Caco-2 (cell line): ENCODE data around the gene CCDC88A. TPM values are rescaled to one million over a fixed set of nuclear protein-coding genes. Genes with fewer than 3 reads are reported as not detected.

Experiments used
- BruUV-seq: library from RNA; stranded (reverse); fragments of 400-500 nt; replicated peaks from 2 replicates; lab custom pipeline; 2021; lab: Mats Ljungman, UMichigan
- CTCF ChIA-PET: fragments of 300-600 bp; sonication (Branson Sonifier 250); formaldehyde crosslinking; loops from one replicate; lab custom pipeline; 2022; ENCODE audit warnings: antibody characterized with exemption; lab: Charles Lee
- POLR2A ChIA-PET: fragments of 300-600 bp; sonication (Branson Sonifier 250); formaldehyde crosslinking; loops from one replicate; lab custom pipeline; 2022; ENCODE audit warnings: antibody characterized with exemption; lab: Charles Lee
- DNase-seq, 2 experiments: peaks; one replicate each; pipeline versions ENCODE4 v3.0.0 to v3.0.0-alpha.2; 2020 to 2022
- H3K27me3 ChIP-seq: replicated peaks from 2 replicates; pipeline ENCODE4 v1.6.0; 2011; ENCODE audit warnings: low read length; ENCODE audit not compliant: control insufficient read depth, insufficient read depth
- H3K36me3 ChIP-seq: 2 replicates; pipeline ENCODE4 v1.5.1; 2011; ENCODE audit warnings: low read length; ENCODE audit not compliant: control insufficient read depth, insufficient read depth
- H3K4me1 ChIP-seq: fragments of 250-450 bp; sonication (Bioruptor Pico); 2 replicates; pipeline ENCODE4 v1.5.1; 2020; ENCODE audit warnings: mild to moderate bottlenecking
- H3K4me3 ChIP-seq: 2 replicates; pipeline ENCODE4 v1.5.1; 2011; ENCODE audit warnings: low read depth, mild to moderate bottlenecking, control low read depth, low read length
- H3K9me3 ChIP-seq: fragments of 250-450 bp; sonication (Bioruptor Pico); 2 replicates; pipeline ENCODE4 v1.5.1; 2020; ENCODE audit warnings: mild to moderate bottlenecking, moderate library complexity
- H3K27ac Mint-ChIP-seq: one replicate; pipeline ENCODE4 v1.8.0; 2022; ENCODE audit warnings: mixed read lengths; ENCODE audit not compliant: unreplicated experiment
- H3K27me3 Mint-ChIP-seq: one replicate; pipeline ENCODE4 v1.8.0; 2022; ENCODE audit warnings: mixed read lengths; ENCODE audit not compliant: insufficient read depth, unreplicated experiment
- H3K36me3 Mint-ChIP-seq: one replicate; pipeline ENCODE4 v1.8.0; 2022; ENCODE audit warnings: mild to moderate bottlenecking, mixed read lengths; ENCODE audit not compliant: insufficient read depth, unreplicated experiment
- H3K4me1 Mint-ChIP-seq: one replicate; pipeline ENCODE4 v1.8.0; 2022; ENCODE audit warnings: low read depth, mixed read lengths; ENCODE audit not compliant: unreplicated experiment
- H3K4me3 Mint-ChIP-seq: one replicate; pipeline ENCODE4 v1.8.0; 2022; ENCODE audit warnings: mild to moderate bottlenecking, moderate library complexity, mixed read lengths; ENCODE audit not compliant: unreplicated experiment
- H3K9me3 Mint-ChIP-seq: one replicate; pipeline ENCODE4 v1.8.0; 2022; ENCODE audit warnings: mixed read lengths; ENCODE audit not compliant: unreplicated experiment
- intact Hi-C: fragments of 100-400 bp; cut with micrococcal nuclease; formaldehyde crosslinking; loops from one replicate; pipeline ENCODE4 v1.10.0; 2022; ENCODE audit not compliant: unreplicated experiment
- total RNA-seq: library from RNA; stranded (reverse); gene quantifications from 2 replicates; pipeline ENCODE4 v1.2.3, GENCODE V29; 2022
- TF ChIP-seq, protein P1 (sequence below), 2 experiments: fragments of 200-600 bp in 1 of 2; IDR thresholded peaks; 1 replicate in 1 of 2; 2 replicates in 1 of 2; pipeline versions ENCODE4 v1.5.1 to v1.8.0; 2011 to 2022; ENCODE audit warnings: antibody characterized with exemption in 1 of 2, control low read depth in 1 of 2, inconsistent platforms in 1 of 2, low read depth in 1 of 2, low read length in 1 of 2, mild to moderate bottlenecking in 1 of 2, moderate library complexity in 1 of 2; ENCODE audit not compliant: insufficient read depth in 1 of 2, severe bottlenecking in 1 of 2, unreplicated experiment in 1 of 2

CCDC88A gene
- total RNA-seq, 1 experiment from 2014 or later, result 7.7 TPM

- no peak overlapping the region for H3K27ac Mint-ChIP-seq
- H3K36me3 Mint-ChIP-seq, result no peaks in the 10 kb centered on the region
- H3K27me3 Mint-ChIP-seq, result peaks cover 15% of the 10 kb centered on the region
- TF ChIP-seq, protein P1, sequence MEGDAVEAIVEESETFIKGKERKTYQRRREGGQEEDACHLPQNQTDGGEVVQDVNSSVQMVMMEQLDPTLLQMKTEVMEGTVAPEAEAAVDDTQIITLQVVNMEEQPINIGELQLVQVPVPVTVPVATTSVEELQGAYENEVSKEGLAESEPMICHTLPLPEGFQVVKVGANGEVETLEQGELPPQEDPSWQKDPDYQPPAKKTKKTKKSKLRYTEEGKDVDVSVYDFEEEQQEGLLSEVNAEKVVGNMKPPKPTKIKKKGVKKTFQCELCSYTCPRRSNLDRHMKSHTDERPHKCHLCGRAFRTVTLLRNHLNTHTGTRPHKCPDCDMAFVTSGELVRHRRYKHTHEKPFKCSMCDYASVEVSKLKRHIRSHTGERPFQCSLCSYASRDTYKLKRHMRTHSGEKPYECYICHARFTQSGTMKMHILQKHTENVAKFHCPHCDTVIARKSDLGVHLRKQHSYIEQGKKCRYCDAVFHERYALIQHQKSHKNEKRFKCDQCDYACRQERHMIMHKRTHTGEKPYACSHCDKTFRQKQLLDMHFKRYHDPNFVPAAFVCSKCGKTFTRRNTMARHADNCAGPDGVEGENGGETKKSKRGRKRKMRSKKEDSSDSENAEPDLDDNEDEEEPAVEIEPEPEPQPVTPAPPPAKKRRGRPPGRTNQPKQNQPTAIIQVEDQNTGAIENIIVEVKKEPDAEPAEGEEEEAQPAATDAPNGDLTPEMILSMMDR (IDR thresholded peaks at IDR 0.05; ENCODE audit: insufficient read depth in 1 of 2, low read depth in 1 of 2, low read length in 1 of 2, severe bottlenecking in 1 of 2, unreplicated experiment in 1 of 2), result no peak
- no peaks in the 10 kb centered on the region for H3K9me3 ChIP-seq
- POLR2A ChIA-PET, result no interaction called here
- CTCF ChIA-PET, result no interaction called here
- no TSS peak for BruUV-seq
- intact Hi-C loops, result no loop called here
- no peaks in the 10 kb centered on the region for H3K4me1 ChIP-seq
- no peak for DNase-seq
- no peaks in the 10 kb centered on the region for H3K4me1 Mint-ChIP-seq
- no peaks in the 10 kb centered on the region for H3K9me3 Mint-ChIP-seq
- H3K4me3 ChIP-seq, result no peak overlapping the region
- H3K27me3 ChIP-seq, result no peaks in the 10 kb centered on the region
- H3K4me3 Mint-ChIP-seq, result no peak overlapping the region
- no peaks in the 10 kb centered on the region for H3K36me3 ChIP-seq
Measured at GRCh38 chr2:55460562-55460961, 40.9 kb upstream of the CCDC88A start.

GRCh38 chr2:55459714-55460274, 40.1 kb upstream of the CCDC88A start:
- H3K27me3 Mint-ChIP-seq, result peaks cover 9% of the 10 kb centered on the region
- BruUV-seq, result no TSS peak
- H3K27ac Mint-ChIP-seq, result no peak overlapping the region
- DNase-seq, result no peak
- intact Hi-C loops, result no loop called here
- no peaks in the 10 kb centered on the region for H3K4me1 Mint-ChIP-seq
- Histone ChIP-seq H3K27me3 (no peaks in the 10 kb centered on the region), H3K4me3 (no peak overlapping the region), H3K36me3 (no peaks in the 10 kb centered on the region), H3K9me3 (no peaks in the 10 kb centered on the region), H3K4me1 (no peaks in the 10 kb centered on the region)
- H3K9me3 Mint-ChIP-seq, result no peaks in the 10 kb centered on the region
- H3K36me3 Mint-ChIP-seq, result no peaks in the 10 kb centered on the region
- ChIA-PET CTCF (no interaction called here), POLR2A (no interaction called here)
- TF ChIP-seq, protein P1 (IDR thresholded peaks at IDR 0.05; ENCODE audit: insufficient read depth in 1 of 2, low read depth in 1 of 2, low read length in 1 of 2, severe bottlenecking in 1 of 2, unreplicated experiment in 1 of 2), result no peak
- no peak overlapping the region for H3K4me3 Mint-ChIP-seq

DNA sequence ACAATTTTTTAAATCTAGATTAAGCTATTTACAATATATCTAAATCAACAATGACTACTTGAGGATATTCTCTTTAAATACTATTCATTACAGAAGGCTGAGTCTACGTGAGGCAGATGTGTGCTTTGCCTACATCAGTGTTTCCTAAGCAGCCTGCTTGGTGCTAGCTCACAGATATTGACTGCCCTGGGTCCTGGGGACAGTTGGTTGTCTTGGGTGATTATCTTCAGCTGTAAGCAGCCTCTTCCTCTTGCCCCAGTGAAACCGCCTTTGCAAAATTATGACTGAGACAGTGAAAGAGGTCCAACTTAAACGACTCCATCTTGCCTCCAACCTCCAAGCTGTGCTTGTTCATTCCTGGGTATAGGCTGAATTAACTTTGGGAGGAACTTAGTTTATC, 39.6 kb upstream of the CCDC88A start:
- CTCF ChIA-PET, result no interaction called here

More for the DNA sequence above, 39.6 kb upstream of the CCDC88A start:
- Mint-ChIP-seq H3K4me3 (no peak overlapping the region), H3K36me3 (no peaks in the 10 kb centered on the region), H3K27me3 (peaks cover 8% of the 10 kb centered on the region), H3K27ac (no peak overlapping the region), H3K4me1 (no peaks in the 10 kb centered on the region), H3K9me3 (no peaks in the 10 kb centered on the region)
- Histone ChIP-seq H3K4me3 (no peak overlapping the region), H3K36me3 (no peaks in the 10 kb centered on the region), H3K27me3 (no peaks in the 10 kb centered on the region), H3K9me3 (no peaks in the 10 kb centered on the region), H3K4me1 (no peaks in the 10 kb centered on the region)
- POLR2A ChIA-PET, result no interaction called here
- no TSS peak for BruUV-seq
- DNase-seq, result no peak
- TF ChIP-seq, protein P1 (IDR thresholded peaks at IDR 0.05; ENCODE audit: insufficient read depth in 1 of 2, low read depth in 1 of 2, low read length in 1 of 2, severe bottlenecking in 1 of 2, unreplicated experiment in 1 of 2), result no peak
- intact Hi-C loops, result no loop called here
